K562 treated with DMSO at 1 percent for 24 hours (cell line): ENCODE data around the gene MEIS1. TPM values are rescaled to one million over a fixed set of nuclear protein-coding genes. Genes with fewer than 3 reads are reported as not detected.

Experiments used
- total RNA-seq: library from RNA; unstranded; fragments of 300-600 nt; gene quantifications from 2 replicates; pipeline ENCODE4 v1.2.3, GENCODE V29; 2022; ENCODE audit warnings: low read depth; ENCODE audit not compliant: insufficient read depth

Gene MEIS1
- 2.2 and 2.3 TPM in 2 replicates for total RNA-seq

GRCh38 chr2:66434679-66435548 is at the start of gene MEIS1:
Gene MEIS1 (plus strand): TSS chr2:66435125. CDS start chr2:66435857, 732 bp downstream.

